Cardiac fibroblast (primary cell): ENCODE data around the gene MYO5B.
A peak's percentile ranks its signal among the peaks of the same experiment; 100 is the strongest.

ENCODE experiments used
- DNase-seq, 2 donors: peaks; one replicate each; pipeline versions ENCODE4 v3.0.0 to v3.0.0-alpha.2; 2010; ENCODE audit warnings: low read depth in 2 of 2
- H3K4me3 ChIP-seq, 2 donors: replicated peaks in 1 of 2; 1 replicate in 1 of 2; 2 replicates in 1 of 2; pipeline ENCODE4 v1.5.1; 2011; ENCODE audit warnings: low read depth in 2 of 2, low read length in 2 of 2, mild to moderate bottlenecking in 2 of 2, moderate library complexity in 1 of 2
- TF ChIP-seq, protein P1 (sequence below): IDR thresholded peaks from one replicate; pipeline ENCODE4 v1.5.1; 2011; ENCODE audit warnings: low read depth, mild to moderate bottlenecking, low read length, inconsistent platforms

Gene MYO5B

GRCh38 chr18:50188652-50189051 is 6.3 kb downstream of the MYO5B start:
- TF ChIP-seq, protein P1, sequence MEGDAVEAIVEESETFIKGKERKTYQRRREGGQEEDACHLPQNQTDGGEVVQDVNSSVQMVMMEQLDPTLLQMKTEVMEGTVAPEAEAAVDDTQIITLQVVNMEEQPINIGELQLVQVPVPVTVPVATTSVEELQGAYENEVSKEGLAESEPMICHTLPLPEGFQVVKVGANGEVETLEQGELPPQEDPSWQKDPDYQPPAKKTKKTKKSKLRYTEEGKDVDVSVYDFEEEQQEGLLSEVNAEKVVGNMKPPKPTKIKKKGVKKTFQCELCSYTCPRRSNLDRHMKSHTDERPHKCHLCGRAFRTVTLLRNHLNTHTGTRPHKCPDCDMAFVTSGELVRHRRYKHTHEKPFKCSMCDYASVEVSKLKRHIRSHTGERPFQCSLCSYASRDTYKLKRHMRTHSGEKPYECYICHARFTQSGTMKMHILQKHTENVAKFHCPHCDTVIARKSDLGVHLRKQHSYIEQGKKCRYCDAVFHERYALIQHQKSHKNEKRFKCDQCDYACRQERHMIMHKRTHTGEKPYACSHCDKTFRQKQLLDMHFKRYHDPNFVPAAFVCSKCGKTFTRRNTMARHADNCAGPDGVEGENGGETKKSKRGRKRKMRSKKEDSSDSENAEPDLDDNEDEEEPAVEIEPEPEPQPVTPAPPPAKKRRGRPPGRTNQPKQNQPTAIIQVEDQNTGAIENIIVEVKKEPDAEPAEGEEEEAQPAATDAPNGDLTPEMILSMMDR = no peak
- no peak overlapping the region for H3K4me3 ChIP-seq
- DNase-seq = no peak

GRCh38 chr18:50187659-50188058 is 7.3 kb downstream of the MYO5B start:
- H3K4me3 ChIP-seq = no peak overlapping the region
- DNase-seq = no peak
- TF ChIP-seq, protein P1 = no peak

- TF ChIP-seq, protein P1 = no peak
- DNase-seq = no peak
- H3K4me3 ChIP-seq = no peak overlapping the region
Measured at GRCh38 chr18:50186385-50186784, 8.6 kb downstream of the MYO5B start.

DNA sequence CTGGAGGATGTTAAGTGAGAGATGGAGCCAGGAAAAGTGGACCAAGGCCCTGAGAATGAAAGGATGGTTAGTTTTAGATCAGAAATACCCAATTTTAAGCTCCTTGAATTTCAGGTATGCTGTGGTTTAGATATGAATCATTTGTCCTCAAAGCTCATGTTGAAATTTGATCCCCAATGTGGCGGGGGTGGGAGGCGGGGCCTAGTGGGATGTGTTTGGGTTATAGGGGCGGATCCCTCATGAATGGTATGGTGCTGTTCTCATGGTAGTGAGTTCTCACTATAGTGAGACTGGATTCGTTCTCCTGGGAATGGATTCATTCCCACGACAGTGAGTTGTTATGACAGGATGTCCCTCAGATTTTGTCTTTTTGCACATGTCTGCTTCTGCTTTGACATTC is 11.4 kb downstream of the MYO5B start:
- peak in 1 of 2 donors; percentile 22 for DNase-seq
- TF ChIP-seq, protein P1 = no peak
- no peak overlapping the region for H3K4me3 ChIP-seq

DNA sequence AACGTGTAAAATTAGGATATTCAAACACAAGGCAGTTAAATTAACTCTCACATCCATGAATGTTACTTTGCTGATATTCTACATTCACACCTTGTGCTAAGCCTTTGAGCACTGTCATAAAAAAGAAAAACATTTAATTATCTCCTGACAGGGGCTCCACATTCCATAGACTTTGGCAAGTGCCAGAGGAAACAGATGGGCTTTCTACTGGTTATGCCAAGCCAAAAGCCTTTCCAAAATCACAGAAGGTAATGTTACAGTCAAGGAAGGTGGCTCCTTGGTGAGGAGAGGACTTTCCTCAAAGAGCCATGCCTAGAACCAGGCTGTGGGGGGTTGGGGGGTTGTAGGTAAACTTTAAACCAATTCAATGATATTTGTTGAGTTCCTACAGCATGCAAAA is 12.4 kb downstream of the MYO5B start:
- DNase-seq = no peak
- TF ChIP-seq, protein P1 = no peak
- H3K4me3 ChIP-seq = no peak overlapping the region

DNA sequence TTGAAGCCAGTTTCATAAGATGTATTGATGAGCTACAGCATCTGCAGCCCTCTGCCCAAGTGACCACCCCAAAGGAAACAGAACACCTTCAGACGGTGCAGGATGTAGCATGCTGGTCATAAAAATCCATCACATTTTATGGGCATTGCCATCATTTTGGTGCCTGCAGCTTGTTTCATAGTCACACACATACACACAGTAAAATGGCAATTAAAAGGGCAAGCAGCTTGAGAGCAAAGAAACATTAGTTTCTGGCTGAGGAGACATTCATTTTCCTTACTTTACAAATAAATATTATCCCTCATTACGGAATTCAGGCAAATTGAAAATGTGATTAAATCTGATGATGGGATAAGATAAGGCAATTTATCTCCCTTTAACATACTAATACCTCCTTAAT is 13.4 kb downstream of the MYO5B start:
- H3K4me3 ChIP-seq = no peak overlapping the region
- TF ChIP-seq, protein P1 = no peak
- DNase-seq = no peak

DNA sequence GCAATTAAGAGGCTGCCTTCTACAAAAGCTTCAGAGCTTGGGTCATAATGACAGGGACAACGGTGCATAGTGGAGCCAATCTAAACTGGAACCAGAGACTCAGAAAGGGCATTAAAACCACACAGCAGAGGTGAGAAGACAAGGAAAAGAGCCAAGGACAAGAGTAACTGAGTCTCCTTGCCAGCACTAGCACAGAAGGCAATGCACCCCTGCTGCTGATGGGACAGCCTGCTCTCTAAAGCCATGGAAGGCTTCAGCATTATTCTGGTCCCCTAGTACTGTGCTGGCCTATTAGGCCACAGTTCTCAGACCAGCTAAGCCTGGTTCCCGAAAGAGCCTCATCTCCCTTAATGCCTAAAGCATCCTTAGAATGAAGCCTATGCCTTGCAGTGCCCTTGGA is 15.5 kb downstream of the MYO5B start:
- DNase-seq = no peak
- TF ChIP-seq, protein P1 = no peak
- no peak overlapping the region for H3K4me3 ChIP-seq
